NCI-H1436 treated with DMSO at 0.1 percent for 48 hours (cell line): ENCODE results near the gene OR2T34.
A peak's percentile ranks its signal among the peaks of the same experiment; 100 is the strongest.
"Not testable (repeated sequence)": the region's sequence is repeated elsewhere in the genome, so short reads cannot be mapped to it uniquely, and the experiment has no call there.

Source experiments
- DNase-seq: peaks from one replicate; lab custom pipeline; 2025; lab: John Stamatoyannopoulos, UW

Gene OR2T34, protein sequence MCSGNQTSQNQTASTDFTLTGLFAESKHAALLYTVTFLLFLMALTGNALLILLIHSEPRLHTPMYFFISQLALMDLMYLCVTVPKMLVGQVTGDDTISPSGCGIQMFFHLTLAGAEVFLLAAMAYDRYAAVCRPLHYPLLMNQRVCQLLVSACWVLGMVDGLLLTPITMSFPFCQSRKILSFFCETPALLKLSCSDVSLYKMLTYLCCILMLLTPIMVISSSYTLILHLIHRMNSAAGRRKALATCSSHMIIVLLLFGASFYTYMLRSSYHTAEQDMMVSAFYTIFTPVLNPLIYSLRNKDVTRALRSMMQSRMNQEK

DNA sequence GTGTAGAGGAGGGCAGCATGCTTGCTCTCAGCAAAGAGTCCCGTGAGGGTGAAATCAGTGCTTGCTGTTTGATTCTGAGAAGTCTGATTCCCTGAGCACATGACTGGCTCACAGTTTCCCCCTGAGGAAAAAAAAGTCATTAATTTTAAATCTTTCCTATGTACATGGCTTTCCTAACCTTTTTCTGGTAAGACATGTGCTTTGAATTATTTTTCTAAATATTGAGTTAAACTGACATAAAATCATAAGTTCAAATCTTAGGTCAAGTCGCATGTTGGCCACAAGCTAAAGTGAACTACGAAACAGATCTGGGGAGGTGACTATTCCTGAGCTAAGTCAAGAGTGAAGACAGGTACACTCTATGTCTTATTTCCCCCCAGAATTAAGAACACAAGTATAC lies at the start of gene OR2T34:
OR2T34 (minus strand) TSS at position 101 of the 400 bp plus-strand sequence; CDS start at position 101, 0 bp downstream.
- not testable (repeated sequence) for DNase-seq

DNA sequence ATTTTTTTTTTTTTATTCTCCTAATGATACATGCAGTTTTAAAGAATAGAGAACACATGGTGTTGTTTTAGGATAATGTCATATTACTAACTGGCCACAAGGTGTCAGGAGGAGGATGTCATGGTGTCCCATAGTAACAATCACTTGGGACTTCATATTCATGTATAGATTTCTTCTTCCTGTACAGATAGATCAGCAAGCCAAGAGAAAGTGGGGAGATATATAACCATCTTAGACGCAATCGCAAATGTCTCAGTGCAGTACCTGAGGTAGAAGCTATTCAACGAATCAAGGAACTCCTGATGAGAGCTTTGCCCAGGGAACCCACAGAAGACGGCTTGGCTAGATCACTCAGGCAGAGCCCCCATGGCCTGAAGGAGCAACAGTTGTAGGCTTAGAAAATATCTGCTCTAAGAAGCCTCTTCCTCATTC lies 48.0 kb upstream of the OR2T34 start:
- DNase-seq = peak; percentile 47

DNA sequence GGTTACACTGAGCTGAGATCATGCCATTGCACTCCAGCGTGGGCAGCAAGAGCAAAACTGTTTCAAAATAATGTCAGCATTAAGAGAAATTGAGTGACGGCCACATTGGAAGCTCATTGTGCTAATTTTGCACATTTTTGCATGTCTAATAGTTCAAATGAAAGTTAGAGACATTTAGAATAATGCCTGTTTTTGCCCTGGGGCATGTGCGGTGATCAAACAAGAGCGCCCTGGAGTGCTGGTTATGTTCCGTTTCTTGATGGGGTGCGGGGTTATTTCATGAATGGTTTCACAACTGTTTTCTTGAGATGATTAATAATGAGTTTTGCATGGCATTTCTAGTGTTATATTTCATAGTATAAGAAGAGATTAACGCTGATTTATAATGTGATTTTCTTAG lies 47.2 kb upstream of the OR2T34 start:
- DNase-seq = no peak

DNA sequence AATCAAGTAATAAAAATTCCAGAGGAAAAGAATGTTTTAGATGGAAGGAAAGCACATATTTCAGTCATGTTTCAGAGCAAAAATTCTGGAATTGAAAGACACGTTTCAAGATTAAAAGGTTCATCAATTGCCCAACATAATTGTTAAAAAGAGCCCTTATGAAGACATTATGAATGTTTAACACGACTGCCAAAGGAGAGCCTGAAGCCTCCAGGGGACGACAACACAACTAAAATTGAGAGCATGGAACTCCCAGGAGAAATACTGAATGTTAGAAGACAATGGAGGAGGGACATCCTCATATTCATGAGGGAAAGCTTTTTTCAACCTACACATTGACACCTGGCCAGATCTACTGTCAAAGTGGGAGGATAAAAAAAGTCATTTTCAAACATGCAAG lies 44.3 kb upstream of the OR2T34 start:
- peak; percentile 19 for DNase-seq

DNA sequence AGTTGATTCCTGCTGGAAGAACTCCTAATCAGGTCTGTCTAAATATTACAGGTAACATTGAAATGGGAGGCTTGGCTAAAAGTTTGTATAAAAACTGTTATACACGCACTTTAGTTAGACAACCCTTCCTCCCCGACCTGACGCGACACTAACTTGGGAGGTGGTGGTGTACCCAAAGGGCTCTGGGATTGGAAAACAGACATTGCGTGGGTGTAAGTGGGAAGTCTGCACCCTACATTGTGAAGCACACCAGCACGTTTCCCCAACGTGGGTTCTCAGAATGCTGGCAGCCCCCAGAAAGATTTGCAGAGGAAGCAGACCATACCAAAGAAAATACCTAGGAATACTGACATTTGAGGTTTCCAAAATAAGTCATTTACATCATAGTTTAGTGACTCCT lies 43.6 kb upstream of the OR2T34 start:
- DNase-seq = no peak

DNA sequence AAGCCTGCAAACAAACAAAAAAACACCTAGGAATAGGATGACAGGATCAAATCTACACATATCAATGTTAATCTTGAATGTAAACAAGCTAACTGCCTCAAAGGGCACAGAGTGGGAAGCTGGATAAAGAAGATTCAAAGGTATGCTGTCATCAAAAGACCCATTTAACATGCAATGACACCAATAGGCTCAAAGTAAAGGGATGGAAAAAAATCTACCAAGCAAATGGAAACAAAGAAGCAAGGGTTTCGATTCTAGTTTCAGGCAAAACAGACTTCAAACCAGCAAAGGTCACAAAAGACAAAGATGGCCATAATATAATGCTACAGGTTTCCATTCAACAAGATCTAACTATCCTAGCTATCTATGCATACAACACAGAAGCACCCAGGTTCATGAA lies 39.2 kb upstream of the OR2T34 start:
- no peak for DNase-seq

DNA sequence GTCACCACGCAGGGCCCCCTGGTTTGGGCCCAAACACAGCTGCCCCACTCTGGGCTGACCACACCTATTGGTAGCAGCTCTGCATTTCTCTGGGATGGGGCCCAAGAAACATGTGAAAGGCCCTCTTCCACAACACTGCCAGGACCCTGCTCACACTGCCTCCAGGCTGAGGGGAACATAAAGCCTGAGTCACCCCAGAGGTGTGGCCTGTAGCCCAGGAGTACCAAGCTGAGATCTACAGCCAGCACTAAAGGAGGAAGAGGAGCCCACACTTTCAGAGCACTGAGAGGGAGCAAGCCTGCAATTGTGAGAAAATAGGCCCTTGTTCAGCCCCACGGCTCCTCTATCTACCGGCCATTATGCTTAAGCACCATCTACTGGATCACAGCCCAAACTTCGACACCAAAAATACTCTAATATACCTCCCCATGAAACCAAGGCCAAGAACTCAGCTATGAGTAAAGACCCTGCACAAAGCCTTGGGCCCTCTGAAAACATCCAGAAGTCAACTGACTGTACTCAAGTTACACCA lies 37.4 kb upstream of the OR2T34 start:
- no peak for DNase-seq

DNA sequence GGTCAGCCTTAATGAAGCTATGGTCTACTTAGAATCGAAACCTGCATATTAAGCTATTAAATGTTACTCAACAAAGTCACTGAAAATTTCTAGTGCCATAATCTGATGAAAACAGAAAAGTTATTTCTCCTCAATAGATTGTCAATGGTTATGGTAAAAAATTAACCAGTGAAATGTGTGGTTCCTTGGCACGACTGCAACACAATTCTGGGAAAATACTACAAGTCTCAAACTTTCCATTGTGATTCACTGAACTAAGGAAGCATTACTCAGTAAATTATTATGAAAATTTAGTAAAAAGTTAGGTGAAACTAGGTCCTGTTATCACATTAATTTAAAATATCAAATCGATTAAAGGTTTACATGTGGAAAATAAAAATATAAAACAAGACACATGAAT lies 35.7 kb upstream of the OR2T34 start:
- DNase-seq = no peak

DNA sequence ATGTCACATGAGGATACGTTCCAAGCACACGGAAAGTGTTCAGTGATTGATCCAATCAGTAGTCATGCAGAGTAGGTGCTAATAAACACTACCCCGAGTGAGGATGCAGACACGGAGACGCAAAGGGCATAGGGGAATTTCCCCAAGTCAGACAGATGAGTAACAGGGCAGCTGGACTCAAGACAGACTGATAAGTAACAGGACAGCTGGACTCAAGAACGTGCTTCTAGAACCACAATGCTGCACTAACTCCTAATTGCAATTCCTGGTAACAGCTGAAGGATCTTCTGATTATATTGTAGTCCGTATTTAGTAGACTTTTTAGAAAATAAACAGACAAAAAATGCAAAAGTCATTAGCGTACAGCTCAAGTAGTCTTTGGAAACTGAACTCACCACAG lies 24.8 kb upstream of the OR2T34 start:
- DNase-seq = no peak

DNA sequence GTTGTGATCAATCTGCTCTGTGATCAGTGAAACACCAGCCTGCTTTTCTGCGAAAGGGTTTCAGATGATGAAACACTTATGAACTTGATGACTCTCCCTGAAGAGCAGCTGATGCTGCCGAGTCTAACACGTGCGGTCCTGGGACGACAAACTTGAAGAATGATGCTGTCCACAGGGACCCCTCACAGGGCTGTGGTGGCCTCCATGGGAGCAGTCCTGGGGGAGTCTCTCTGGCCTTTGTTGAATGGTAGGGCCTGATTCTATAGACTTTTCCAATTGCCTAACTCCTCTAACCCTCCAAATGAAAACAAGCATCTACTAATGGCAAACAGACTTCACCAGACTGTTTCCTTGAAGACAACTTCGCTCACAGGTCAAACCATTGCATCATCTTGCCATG lies 23.0 kb upstream of the OR2T34 start, which contains the start of gene OR2T10:
OR2T10 (minus strand) TSS at position 112 of the 400 bp plus-strand sequence. CDS start 3,932 bp downstream, outside the sequence.
- no peak for DNase-seq

DNA sequence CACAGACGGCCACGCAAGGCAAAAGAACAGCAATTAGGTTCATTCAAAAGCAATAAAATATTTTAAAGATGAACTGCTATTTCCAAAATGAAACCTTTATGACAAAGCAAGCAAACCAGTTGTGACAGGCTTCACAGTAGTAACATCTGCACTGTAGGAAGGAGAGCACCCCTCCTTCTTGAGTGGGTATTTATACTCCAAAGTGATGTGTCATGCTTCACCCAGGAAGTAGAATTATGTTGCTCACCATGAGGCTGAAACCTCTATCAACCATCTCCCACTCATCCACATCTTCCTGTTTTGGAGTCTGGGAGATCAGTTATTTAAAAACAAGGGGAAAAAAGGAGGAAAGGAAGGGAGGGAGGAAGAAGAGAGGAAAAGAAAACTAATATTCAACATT lies 22.1 kb upstream of the OR2T34 start:
- no peak for DNase-seq

DNA sequence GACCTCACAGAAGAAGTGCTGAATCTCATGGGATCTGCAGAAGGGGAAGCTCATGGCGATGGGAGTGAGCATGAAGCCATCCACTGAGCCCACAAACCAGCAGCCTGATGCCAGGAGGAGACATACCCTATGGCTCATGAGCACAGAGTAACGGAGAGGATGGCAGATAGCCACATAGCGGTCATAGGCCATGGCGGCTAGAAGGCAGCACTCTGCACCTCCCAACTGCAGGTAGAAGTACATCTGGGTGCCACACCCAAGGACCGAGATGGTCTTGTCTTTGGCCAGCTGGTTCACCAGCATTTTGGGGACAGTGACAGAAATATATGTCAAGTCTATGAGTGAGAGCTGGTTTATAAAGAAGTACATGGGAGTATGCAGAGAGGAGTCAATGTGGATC lies 18.7 kb upstream of the OR2T34 start:
- no peak for DNase-seq

DNA sequence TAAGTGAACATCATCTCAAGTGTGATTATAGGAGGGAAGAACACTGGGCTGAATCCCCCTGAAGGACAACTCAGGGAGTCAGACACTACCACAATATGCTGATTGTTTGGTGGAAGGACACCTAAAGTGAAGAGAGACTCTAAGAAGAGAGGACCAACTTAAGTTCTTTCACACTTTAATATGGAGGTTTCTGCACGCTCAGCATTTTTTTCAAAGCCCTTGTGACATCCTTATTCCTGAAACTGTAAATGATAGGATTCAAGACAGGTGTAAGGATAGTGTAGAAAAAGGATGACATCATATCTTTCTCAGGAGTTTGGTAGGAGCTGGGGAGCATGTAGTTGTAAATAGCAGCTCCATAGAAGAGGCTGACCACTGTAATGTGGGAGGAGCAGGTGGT lies 18.1 kb upstream of the OR2T34 start:
- DNase-seq = no peak

DNA sequence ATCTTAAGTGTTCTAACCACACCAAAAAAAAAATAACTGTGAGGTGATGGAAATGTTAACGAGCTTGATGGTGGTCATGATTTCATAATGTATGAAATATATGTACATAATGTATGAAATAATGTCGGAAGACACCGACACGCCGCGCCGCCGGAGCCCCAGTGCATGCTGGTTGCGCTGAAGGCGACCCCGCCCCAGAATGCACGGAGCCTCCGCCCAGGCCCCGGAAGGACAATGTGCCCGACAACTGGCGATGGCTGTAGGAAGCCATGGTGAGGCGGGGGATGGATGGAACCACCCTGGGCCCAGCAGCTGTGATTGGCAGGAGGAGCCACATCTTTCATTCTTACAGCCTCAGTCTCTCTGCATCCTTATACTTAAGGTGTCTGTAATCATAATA lies 15.5 kb upstream of the OR2T34 start:
- no peak for DNase-seq

DNA sequence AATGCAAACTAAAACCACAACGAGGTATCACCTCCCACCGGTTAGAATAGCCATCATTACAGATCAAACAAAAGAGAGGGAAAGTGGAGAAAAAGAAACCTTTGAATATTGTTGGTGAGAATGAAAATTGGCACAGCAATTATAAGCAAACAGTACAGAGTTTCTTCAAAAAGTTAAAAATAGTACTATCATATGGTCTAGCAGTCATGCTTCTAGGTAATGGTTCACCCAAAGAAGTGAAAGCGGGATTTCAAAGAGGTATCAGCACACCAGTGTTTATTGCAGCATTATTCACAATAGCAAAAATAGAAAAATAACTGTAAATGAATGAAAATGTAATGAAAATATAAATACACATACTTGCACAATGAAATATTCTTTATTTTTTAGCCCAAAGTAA lies 14.8 kb upstream of the OR2T34 start:
- no peak for DNase-seq

DNA sequence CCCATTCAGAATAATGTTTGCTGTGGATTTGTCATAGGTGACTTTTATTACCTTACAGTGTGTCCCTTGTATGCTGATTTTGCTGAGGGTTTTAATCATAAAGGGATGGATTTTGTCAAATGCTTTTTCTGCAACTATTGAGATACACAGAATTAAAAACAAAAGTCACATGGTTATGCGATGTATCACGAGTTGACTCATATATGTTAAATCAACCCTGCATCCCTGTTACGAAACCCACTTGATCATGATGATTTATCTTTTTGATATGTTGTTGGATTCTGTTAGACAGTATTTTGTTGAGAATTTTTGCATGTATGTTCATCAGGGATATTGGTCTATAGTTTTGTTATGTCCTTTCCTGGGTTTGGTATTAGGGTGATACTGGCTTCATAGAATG lies 10.7 kb upstream of the OR2T34 start:
- no peak for DNase-seq

DNA sequence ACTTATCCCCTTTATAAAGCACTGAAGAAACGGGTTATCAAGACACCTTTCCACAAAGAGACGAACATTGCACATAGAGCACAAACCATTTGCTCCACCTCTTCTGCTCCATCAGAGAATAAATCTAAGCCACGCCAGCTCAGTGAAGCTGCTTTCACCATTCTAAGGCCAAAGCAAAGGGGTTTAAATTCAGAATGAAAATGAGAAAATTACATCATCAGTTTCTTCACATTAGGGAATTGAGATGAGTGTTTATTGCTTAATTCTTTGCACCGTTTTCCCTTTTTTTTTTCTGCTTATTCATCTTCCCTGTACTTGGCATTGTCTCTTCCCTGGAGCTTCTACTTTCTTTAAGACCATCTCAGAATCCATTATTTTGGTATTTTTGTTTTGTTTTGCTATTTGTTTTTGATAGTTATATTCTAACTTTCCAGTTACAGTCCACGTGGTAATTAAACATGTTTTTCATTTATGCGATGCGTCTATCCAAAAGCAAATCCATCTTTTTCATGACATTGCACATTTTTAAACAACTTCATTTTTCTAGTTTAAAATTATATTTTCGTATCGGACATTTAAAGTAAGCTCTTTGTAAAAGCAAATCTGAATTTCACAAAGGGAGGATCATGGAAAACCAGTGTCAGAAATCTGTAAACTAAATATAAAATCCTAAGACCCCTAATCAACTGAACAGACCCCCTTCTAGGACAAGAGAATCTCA lies 1.9 kb upstream of the OR2T34 start:
- no peak for DNase-seq

DNA sequence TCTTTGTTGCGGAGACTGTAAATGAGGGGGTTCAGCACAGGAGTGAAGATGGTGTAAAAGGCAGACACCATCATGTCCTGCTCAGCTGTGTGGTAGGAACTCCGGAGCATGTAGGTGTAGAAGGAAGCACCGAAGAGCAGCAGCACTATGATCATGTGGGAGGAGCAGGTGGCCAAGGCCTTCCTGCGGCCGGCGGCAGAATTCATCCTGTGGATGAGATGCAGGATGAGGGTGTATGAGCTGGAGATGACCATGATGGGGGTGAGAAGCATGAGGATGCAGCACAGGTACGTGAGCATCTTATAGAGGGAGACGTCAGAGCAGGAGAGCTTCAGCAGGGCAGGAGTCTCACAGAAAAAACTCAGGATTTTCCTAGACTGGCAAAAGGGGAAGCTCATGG lies 701 bp downstream of the OR2T34 start:
- DNase-seq = not testable (repeated sequence)

DNA sequence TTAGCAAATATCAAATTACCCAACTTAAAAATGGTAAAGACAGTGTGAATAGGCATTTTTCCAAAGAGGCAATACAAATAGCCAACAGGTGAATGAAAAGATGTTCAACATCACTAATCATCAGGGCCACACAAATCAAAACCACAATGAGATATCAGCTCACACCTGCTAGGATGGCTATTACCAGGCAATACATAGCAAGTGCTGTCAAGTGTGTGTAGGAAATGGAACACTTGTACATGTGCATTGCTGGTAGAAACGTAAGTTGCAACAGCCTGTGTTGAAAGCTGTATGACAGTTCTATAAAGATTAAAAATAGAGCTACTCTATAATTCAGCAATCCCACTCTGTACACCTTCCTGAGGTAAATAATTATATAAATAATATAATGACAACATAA lies 2.5 kb downstream of the OR2T34 start:
- DNase-seq = not testable (repeated sequence)

DNA sequence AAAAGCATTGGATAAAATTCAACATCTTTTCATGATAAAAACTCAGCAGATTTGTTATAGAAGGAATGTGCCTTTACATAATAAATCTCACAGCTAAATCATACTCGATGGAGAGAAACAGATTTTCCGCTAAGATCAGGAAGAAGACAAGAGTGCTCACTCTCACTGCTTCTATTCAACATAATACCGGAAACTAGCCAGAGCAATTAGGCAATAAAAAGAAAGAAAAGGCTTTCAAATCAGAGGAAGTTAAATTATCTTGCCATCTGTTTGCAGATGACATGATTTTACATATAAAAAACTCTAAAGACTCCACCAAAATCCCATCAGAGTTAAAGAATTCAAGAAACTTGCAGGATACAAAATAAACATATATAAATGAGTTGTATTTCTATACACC lies 3.7 kb downstream of the OR2T34 start:
- DNase-seq = not testable (repeated sequence)

DNA sequence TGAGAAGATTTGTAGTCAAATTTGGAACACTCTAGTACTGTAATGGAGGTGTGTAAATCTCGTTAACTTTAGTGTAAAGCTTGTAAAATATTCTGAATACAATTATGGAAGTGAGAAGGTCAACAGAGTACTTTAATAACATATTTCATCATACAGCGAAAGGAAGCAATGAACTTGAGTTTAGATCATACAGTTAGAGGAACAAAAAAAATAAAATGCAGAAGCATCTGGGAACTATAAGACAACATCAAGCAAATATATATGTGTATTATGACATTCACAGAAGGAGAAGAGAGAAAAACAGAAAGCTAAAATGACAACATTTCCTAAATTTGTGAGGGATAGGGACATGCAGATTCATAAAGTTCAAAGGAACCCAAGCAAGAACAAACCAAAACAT lies 5.5 kb downstream of the OR2T34 start:
- not testable (repeated sequence) for DNase-seq

DNA sequence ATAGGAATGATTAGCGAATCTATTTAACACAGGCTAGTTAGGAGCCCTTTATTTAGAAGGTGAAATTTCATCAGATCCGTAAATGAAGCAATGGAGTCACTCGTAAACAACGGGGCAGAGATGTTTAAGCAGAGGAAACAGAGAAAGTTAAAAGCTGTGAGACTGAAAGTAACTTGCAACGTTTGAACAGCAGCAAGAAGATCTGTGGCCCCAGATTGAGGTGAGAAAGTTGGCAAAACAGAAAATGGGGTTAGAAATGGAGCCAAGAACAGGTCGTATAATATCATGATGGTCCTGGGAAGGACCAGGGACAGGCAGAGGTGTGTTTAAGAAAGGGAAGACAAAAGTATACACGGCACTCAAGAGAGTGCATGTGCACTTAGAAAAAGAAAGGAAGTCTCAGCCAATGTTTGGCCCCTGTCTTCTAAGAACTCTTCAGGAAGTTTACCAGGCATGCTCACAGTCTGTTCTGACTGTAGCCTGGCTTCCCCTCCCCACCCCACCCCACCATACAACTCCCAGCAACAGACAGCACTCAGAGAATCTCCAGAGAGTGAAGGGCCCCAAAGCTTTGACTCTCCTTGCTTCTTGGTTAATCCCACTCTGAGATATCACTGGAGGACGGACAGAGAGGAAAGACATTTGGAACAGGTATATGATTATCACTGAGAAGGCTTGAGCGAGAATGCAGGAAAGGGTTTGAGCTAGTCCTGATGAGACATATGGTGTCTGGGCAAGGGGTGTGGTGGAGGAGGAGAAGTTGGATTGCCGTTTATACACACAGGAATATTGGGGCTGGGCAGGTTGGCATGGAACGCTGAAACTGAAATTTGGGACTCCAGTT lies 8.8 kb downstream of the OR2T34 start:
- not testable (repeated sequence) for DNase-seq
